Upper lobe of right lung (tissue), 1 donor: Measurements from ENCODE around the gene TENT4A. TPM values are rescaled to one million over a fixed set of nuclear protein-coding genes. Genes with fewer than 3 reads are reported as not detected.

Source experiments
- ATAC-seq: fragments of 200-7000 bp; cut with Tn5 transposase; one replicate; pipeline ENCODE4 v1.9.1; 2020; ENCODE audit warnings: mild to moderate bottlenecking, moderate library complexity
- DNase-seq: peaks from one replicate; pipeline ENCODE4 v3.0.0-alpha.2; 2020
- H3K27ac ChIP-seq: fragments of 200-600 bp; one replicate; pipeline ENCODE4 v1.8.0; 2022
- H3K27me3 ChIP-seq: fragments of 200-600 bp; one replicate; pipeline ENCODE4 v1.8.0; 2022; ENCODE audit warnings: mild to moderate bottlenecking
- H3K36me3 ChIP-seq: fragments of 200-600 bp; one replicate; pipeline ENCODE4 v1.8.0; 2022
- H3K4me1 ChIP-seq: fragments of 200-600 bp; one replicate; pipeline ENCODE4 v1.8.0; 2022
- H3K4me3 ChIP-seq: fragments of 200-600 bp; one replicate; pipeline ENCODE4 v1.8.0; 2022; ENCODE audit warnings: mild to moderate bottlenecking
- H3K9me3 ChIP-seq: fragments of 200-600 bp; one replicate; pipeline ENCODE4 v1.8.0; 2022
- CTCF ChIP-seq: fragments of 200-600 bp; IDR thresholded peaks from one replicate; pipeline ENCODE4 v1.8.0; 2022; ENCODE audit warnings: antibody characterized with exemption
- intact Hi-C: fragments of 100-400 bp; cut with DNase I; formaldehyde crosslinking; loops from one replicate; pipeline ENCODE4 v1.11.0; 2022
- total RNA-seq: library from RNA; stranded (reverse); fragmentation: NEBNext Ultra II Directional; extraction: Animal tissue kit (Norgen Biotek cat#: 25700); gene quantifications from one replicate; pipeline ENCODE4 v1.2.1, GENCODE V29; 2021
- donor health status: DM: no; HTN: yes; CAD: no; lungs with severe emphysema.

TENT4A gene
- total RNA-seq, 1 donor from 2014 or later, result 19.9 TPM

- intact Hi-C loops, result no loop called here
- H3K27ac ChIP-seq, result peak overlapping the region; percentile 63
- H3K9me3 ChIP-seq, result no peaks in the 10 kb centered on the region
- H3K27me3 ChIP-seq, result no peaks in the 10 kb centered on the region
- H3K36me3 ChIP-seq, result no peaks in the 10 kb centered on the region
- ATAC-seq, result peak; percentile 86
- H3K4me3 ChIP-seq, result no peak overlapping the region
- peak; percentile 88 for DNase-seq
- H3K4me1 ChIP-seq, result peaks cover 15% of the 10 kb centered on the region
- peak; percentile 87 for TF ChIP-seq CTCF
Measured at GRCh38 chr5:6765612-6766525, 52.6 kb downstream of the TENT4A start.

GRCh38 chr5:6766604-6767093, 53.4 kb downstream of the TENT4A start:
- H3K9me3 ChIP-seq, result no peaks in the 10 kb centered on the region
- no peak for TF ChIP-seq CTCF
- intact Hi-C loops, result no loop called here
- H3K36me3 ChIP-seq, result no peaks in the 10 kb centered on the region
- DNase-seq, result peak; percentile 95
- peaks cover 15% of the 10 kb centered on the region for H3K4me1 ChIP-seq
- no peak overlapping the region for H3K4me3 ChIP-seq
- H3K27ac ChIP-seq, result peak overlapping the region; percentile 63
- peak; percentile 93 for ATAC-seq
- no peaks in the 10 kb centered on the region for H3K27me3 ChIP-seq

- intact Hi-C loops, result no loop called here
- no peak for TF ChIP-seq CTCF
- H3K27ac ChIP-seq, result no peak overlapping the region
- no peaks in the 10 kb centered on the region for H3K36me3 ChIP-seq
- H3K27me3 ChIP-seq, result no peaks in the 10 kb centered on the region
- peaks cover 15% of the 10 kb centered on the region for H3K4me1 ChIP-seq
- H3K4me3 ChIP-seq, result no peak overlapping the region
- DNase-seq (no peak), ATAC-seq (no peak)
- no peaks in the 10 kb centered on the region for H3K9me3 ChIP-seq
Measured at GRCh38 chr5:6767481-6768063, 54.3 kb downstream of the TENT4A start.

GRCh38 chr5:6768590-6769230, 55.5 kb downstream of the TENT4A start:
- no peaks in the 10 kb centered on the region for H3K36me3 ChIP-seq
- no peak overlapping the region for H3K27ac ChIP-seq
- TF ChIP-seq CTCF, result no peak
- peaks cover 15% of the 10 kb centered on the region for H3K4me1 ChIP-seq
- DNase-seq (no peak), ATAC-seq (no peak)
- H3K4me3 ChIP-seq, result no peak overlapping the region
- H3K9me3 ChIP-seq, result no peaks in the 10 kb centered on the region
- H3K27me3 ChIP-seq, result no peaks in the 10 kb centered on the region
- intact Hi-C loops, result no loop called here

- DNase-seq (no peak), ATAC-seq (no peak)
- Histone ChIP-seq H3K4me1 (peaks cover 14% of the 10 kb centered on the region), H3K9me3 (no peaks in the 10 kb centered on the region), H3K27ac (no peak overlapping the region), H3K36me3 (no peaks in the 10 kb centered on the region), H3K4me3 (no peak overlapping the region), H3K27me3 (no peaks in the 10 kb centered on the region)
- intact Hi-C loops, result no loop called here
- TF ChIP-seq CTCF, result no peak
Measured at GRCh38 chr5:6770826-6771607, 57.8 kb downstream of the TENT4A start.
